ENCODE measurements around the gene FAM171A1. TPM values are rescaled to one million over a fixed set of nuclear protein-coding genes. Genes with fewer than 3 reads are reported as not detected.

FAM171A1 gene
- total RNA-seq, 1 donor from 2014 or later, result not detected

- ATAC-seq (ENCODE audit: low read depth) (no peak), DNase-seq (no peak)
- H3K27me3 Mint-ChIP-seq, result no peaks in the 10 kb centered on the region
- TF ChIP-seq CTCF (IDR thresholded peaks at IDR 0.05), result no peak
- H3K9me3 Mint-ChIP-seq, result no peaks in the 10 kb centered on the region
- H3K27ac Mint-ChIP-seq, result no peak overlapping the region
- no peak overlapping the region for H3K4me3 Mint-ChIP-seq
- intact Hi-C loops (cut with micrococcal nuclease), result no loop called here
- H3K4me1 Mint-ChIP-seq, result no peaks in the 10 kb centered on the region
- H3K36me3 Mint-ChIP-seq (ENCODE audit: low read depth), result no peaks in the 10 kb centered on the region
- CTCF ChIA-PET, result no interaction called here
- POLR2A ChIA-PET, result no interaction called here
Measured at GRCh38 chr10:15216700-15217099, 154.4 kb downstream of the FAM171A1 start.

- no peaks in the 10 kb centered on the region for H3K36me3 Mint-ChIP-seq (ENCODE audit: low read depth)
- no peaks in the 10 kb centered on the region for H3K27me3 Mint-ChIP-seq
- intact Hi-C loops (cut with micrococcal nuclease), result no loop called here
- CTCF ChIA-PET, result no interaction called here
- H3K27ac Mint-ChIP-seq, result no peak overlapping the region
- POLR2A ChIA-PET, result no interaction called here
- H3K4me3 Mint-ChIP-seq, result no peak overlapping the region
- peaks cover 4% of the 10 kb centered on the region for H3K4me1 Mint-ChIP-seq
- no peak for TF ChIP-seq CTCF (IDR thresholded peaks at IDR 0.05)
- DNase-seq (no peak), ATAC-seq (ENCODE audit: low read depth) (no peak)
- H3K9me3 Mint-ChIP-seq, result no peaks in the 10 kb centered on the region
Measured at GRCh38 chr10:15214237-15214636, 156.9 kb downstream of the FAM171A1 start.

- DNase-seq (no peak), ATAC-seq (ENCODE audit: low read depth) (no peak)
- POLR2A ChIA-PET, result no interaction called here
- intact Hi-C loops (cut with micrococcal nuclease), result no loop called here
- CTCF ChIA-PET, result no interaction called here
- Mint-ChIP-seq H3K9me3 (no peaks in the 10 kb centered on the region), H3K4me3 (no peak overlapping the region), H3K27me3 (no peaks in the 10 kb centered on the region), H3K36me3 (ENCODE audit: low read depth) (no peaks in the 10 kb centered on the region), H3K4me1 (peaks cover 11% of the 10 kb centered on the region), H3K27ac (no peak overlapping the region)
- TF ChIP-seq CTCF (IDR thresholded peaks at IDR 0.05), result no peak
Measured at GRCh38 chr10:15213461-15213861, 157.6 kb downstream of the FAM171A1 start.

GRCh38 chr10:15211464-15211979, 159.6 kb downstream of the FAM171A1 start:
- ATAC-seq (ENCODE audit: low read depth) (no peak), DNase-seq (no peak)
- H3K27me3 Mint-ChIP-seq, result no peaks in the 10 kb centered on the region
- no peaks in the 10 kb centered on the region for H3K36me3 Mint-ChIP-seq (ENCODE audit: low read depth)
- POLR2A ChIA-PET, result no interaction called here
- no peak overlapping the region for H3K27ac Mint-ChIP-seq
- no peak for TF ChIP-seq CTCF (IDR thresholded peaks at IDR 0.05)
- peaks cover 22% of the 10 kb centered on the region for H3K4me1 Mint-ChIP-seq
- H3K4me3 Mint-ChIP-seq, result no peak overlapping the region
- H3K9me3 Mint-ChIP-seq, result no peaks in the 10 kb centered on the region
- intact Hi-C loops (cut with micrococcal nuclease), result no loop called here
- CTCF ChIA-PET, result interaction anchor here (1.3 kb wide), 1 partner anchor 45 kb away, joined by 4 read pairs; no protein-coding TSS in a partner anchor

GRCh38 chr10:15210521-15210920, 160.6 kb downstream of the FAM171A1 start:
- ChIA-PET POLR2A (interaction anchor here (0.6 kb wide), 1 partner anchor 112 kb away, joined by 4 read pairs; no protein-coding TSS in a partner anchor), CTCF (no interaction called here)
- H3K4me1 Mint-ChIP-seq, result peaks cover 22% of the 10 kb centered on the region
- DNase-seq, result no peak
- ATAC-seq (ENCODE audit: low read depth), result no peak
- TF ChIP-seq CTCF (IDR thresholded peaks at IDR 0.05), result no peak
- no peaks in the 10 kb centered on the region for H3K36me3 Mint-ChIP-seq (ENCODE audit: low read depth)
- H3K27ac Mint-ChIP-seq, result no peak overlapping the region
- H3K4me3 Mint-ChIP-seq, result no peak overlapping the region
- intact Hi-C loops (cut with micrococcal nuclease), result no loop called here
- no peaks in the 10 kb centered on the region for H3K27me3 Mint-ChIP-seq
- H3K9me3 Mint-ChIP-seq, result no peaks in the 10 kb centered on the region

Data from activated B cell treated with CpG ODN at 0.5 μM for 24 hours (primary cell).